Esophagus muscularis mucosa (tissue), 4 donors: ENCODE measurements around the gene TTC17.

Experiments
- EP300 ChIP-seq: sonication (generic); formaldehyde crosslinking; IDR thresholded peaks from one replicate; pipeline ENCODE4 v1.6.1; 2017; ENCODE audit warnings: antibody characterized with exemption
- POLR2AphosphoS5 ChIP-seq, 2 donors: sonication (generic); formaldehyde crosslinking; IDR thresholded peaks; one replicate each; pipeline ENCODE4 v1.6.1; 2017; ENCODE audit warnings: antibody characterized with exemption in 2 of 2
- TF ChIP-seq, protein P1 (sequence below), 3 experiments: fragments of 200-600 bp in 2 of 3; fragments of 450-650 bp in 1 of 3; sonication (generic) in 2 of 3; IDR thresholded peaks; one replicate each; pipeline ENCODE4 v1.5.1; 2017 to 2019; ENCODE audit warnings: antibody characterized with exemption in 3 of 3, mild to moderate bottlenecking in 2 of 3, moderate library complexity in 1 of 3

DNA sequence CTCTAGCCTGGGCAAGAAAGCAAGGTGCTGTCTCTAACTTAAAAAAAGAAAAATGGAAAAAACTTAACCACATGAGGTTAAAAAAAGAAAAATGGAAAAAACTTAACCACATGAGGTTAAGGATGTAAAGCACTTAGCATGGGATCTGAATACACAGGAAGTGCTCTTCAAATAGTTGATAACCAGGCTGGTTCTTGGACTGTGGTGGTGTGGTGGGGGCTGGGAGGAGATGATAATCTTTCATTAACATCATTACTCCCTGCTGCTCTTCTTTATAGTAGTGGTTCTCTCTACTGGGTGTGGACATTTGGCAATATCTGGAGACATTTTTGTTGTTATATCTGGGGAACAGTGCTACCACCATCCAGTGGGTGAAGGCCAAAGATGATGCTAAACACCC is 88.4 kb downstream of the TTC17 start:
- TF ChIP-seq, protein P1, sequence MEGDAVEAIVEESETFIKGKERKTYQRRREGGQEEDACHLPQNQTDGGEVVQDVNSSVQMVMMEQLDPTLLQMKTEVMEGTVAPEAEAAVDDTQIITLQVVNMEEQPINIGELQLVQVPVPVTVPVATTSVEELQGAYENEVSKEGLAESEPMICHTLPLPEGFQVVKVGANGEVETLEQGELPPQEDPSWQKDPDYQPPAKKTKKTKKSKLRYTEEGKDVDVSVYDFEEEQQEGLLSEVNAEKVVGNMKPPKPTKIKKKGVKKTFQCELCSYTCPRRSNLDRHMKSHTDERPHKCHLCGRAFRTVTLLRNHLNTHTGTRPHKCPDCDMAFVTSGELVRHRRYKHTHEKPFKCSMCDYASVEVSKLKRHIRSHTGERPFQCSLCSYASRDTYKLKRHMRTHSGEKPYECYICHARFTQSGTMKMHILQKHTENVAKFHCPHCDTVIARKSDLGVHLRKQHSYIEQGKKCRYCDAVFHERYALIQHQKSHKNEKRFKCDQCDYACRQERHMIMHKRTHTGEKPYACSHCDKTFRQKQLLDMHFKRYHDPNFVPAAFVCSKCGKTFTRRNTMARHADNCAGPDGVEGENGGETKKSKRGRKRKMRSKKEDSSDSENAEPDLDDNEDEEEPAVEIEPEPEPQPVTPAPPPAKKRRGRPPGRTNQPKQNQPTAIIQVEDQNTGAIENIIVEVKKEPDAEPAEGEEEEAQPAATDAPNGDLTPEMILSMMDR (IDR thresholded peaks at IDR 0.05): no peak
- TF ChIP-seq EP300 (no peak), POLR2AphosphoS5 (IDR thresholded peaks at IDR 0.05) (no peak)
